GM18526 (cell line): ENCODE data around the gene POC1B.

ENCODE experiments used
- POLR2A ChIP-seq: IDR thresholded peaks from 3 replicates; pipeline ENCODE4 v1.6.1; 2011; ENCODE audit not compliant: insufficient read length; ENCODE audit errors: extremely low read depth

POC1B gene

DNA sequence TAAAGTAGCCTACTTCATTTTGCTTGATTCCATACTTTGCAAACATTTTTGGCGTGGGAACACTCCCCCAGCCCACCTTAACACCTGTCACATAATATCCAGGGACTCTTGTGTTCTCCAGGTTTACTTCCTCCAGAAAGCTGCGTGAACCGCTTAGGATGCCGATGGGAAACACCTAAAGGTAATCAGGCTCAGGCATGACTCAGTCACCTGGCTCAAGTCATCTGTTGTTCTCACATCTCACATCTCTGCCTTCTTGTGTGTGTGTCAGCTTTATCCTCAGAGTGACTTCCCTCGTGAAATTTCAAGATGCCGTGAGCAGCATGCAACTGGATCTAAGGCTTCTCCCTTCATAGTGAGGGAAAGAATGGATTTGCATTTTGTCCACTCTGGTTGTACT is 125.4 kb downstream of the POC1B start:
- TF ChIP-seq POLR2A, result no peak

GRCh38 chr12:89395712-89396111 is 130.1 kb downstream of the POC1B start:
- TF ChIP-seq POLR2A, result no peak

- TF ChIP-seq POLR2A, result no peak
These were observed 132.2 kb downstream of the POC1B start for GRCh38 chr12:89393551-89394121.

DNA sequence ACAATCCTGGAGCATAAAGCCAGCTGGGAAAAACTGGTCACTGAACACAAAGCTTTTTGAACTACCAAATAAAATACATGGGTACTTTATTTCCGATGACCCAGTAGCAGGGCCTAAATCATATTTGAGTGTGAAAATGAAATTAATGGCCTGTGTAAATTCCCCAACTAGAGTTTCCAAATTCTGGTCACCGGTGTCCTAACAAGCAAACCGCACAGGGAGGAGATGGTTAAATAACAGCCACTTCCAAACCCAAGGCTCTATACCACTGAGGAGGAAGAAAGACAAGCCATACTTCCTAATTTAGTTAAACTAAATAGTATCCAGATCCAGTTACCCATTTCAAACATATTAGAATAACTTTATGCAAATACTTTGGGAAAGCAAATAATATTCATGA is 133.5 kb downstream of the POC1B start:
- TF ChIP-seq POLR2A, result no peak

GRCh38 chr12:89391726-89392336 is 134.0 kb downstream of the POC1B start:
- no peak for TF ChIP-seq POLR2A

DNA sequence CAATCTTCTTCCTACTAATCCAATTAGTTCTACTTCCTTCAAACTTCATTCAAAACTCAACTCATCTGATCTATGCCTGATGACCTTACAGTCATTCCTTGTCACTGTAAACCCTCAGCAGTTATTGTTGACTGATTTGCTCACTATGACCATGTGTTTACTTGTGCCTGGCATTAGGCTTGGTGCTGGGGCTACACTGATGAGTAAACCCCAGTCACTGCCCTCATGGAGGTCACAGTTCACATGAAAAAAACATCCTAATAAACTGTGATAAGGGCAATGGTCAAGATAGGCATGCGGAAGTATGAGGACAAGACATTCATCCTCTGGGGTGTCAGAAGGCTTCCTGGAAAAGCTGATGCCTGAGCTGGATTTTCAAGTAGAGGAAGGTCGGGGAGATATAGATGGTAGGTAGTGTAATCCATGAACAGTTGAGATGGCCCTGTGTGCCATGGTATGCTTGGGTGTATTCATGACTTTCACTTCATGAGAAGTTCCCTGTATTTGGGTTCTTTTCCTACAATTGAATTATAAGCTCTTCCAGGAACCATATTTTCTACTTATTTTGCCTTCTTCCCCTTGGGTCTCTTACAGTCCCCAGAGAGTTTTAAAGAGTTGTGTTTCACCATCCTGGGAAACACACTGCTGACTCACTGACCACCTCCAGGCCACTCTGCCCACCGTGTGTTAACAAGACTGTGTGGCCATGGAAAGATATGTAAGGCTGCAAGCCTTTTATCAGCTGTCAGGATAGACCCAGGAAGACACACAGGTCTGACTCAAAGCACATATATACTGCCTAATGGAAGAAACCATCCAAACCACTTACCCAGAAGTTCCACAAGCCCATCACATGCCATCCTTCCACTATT is 134.8 kb downstream of the POC1B start:
- TF ChIP-seq POLR2A, result no peak

GRCh38 chr12:89389755-89390661 is 135.8 kb downstream of the POC1B start:
- TF ChIP-seq POLR2A, result no peak

DNA sequence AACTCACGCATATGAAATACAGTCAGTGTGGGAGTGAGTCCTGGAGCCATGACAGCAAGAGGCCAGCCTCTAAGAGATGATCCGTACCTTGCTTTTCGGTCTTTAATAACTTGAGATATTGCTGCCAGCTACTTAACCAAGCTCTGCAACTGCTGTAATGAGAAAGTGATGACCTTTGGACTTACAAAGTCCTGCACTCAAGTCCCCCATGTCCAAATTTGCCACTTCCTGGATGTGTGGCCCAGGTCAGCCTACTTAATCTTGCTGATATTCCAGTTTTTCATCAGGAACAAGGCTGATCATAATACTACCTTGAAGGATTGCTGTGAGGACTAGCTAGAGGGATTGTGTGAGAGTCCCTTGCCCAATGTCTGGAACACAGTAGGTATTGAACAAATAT is 139.7 kb downstream of the POC1B start:
- no peak for TF ChIP-seq POLR2A

DNA sequence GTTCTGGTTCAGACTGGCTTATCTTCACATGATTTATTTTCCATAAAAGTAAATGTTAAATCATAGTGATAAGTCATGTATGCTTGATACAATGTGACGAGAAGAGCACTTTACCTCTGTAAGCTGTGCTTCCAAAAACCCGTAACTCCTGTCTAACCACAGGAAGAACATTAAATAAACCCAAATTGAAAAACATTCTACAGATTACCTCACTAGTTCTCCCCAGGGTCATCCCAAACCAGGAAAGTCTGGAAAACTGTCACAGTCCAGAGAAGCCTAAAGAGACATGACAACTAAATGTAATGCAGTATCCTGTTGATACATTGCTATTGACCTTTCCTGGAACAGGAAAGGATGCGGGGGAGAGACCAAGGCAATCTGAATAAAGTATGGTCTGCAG is 141.0 kb downstream of the POC1B start:
- no peak for TF ChIP-seq POLR2A

GRCh38 chr12:89384050-89384758 is 141.6 kb downstream of the POC1B start:
- no peak for TF ChIP-seq POLR2A

DNA sequence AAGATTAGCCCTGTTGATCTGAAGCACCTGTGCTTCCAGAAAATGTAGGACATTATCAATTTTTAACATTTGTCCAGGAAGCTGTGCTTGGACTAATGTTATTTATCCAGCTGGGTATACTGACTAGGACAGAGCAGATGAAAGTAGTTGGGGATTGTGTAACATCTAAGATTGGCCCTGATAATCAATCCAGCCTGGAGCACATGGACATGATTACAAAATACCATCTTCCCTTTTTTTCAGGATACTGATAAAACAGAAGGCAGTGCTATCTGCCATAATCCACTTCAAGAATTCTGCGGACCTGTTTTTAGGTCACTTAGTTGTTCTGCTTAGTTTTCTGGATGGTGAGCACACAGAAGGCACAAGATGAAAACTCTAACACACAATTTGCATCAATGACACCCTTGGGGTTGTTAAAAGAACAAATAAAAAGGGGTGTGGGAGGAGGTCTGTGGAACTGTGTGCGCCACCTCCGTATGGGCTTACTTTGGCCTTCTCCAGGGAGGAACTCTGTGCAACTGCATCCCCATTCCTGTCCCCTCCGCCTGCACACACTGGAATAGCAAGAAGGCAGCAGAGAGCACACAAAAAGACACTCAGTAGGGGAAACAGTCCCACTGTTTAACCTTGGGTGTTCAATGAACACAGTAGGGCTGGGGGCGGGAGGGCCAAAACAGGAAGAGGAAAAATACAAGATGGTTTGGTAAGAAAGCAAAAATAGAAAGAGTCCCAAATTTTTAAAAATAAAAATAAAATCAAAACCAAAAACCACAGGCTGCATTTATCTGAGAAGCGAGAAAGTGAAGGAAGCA is 142.4 kb downstream of the POC1B start:
- TF ChIP-seq POLR2A, result no peak

DNA sequence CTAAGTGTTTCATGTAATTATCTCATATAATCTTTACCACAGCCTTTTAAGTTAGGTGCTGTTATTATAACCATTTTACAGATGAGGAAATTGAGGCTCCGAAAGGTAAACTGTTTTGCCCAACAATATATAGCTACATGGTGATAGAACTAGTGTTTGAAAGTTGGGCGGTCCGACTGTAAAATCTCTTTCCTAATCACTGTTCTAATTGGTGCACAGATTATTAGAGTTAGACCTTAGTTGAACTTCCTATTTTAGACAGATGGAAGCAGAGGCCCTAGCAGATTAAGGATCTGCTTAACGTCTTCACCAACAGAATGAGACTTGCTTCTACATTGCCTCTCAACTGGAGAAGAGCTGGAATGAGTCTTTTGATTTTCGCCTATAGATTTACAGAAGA is 143.5 kb downstream of the POC1B start:
- TF ChIP-seq POLR2A, result no peak

- TF ChIP-seq POLR2A, result no peak
These were observed 145.9 kb downstream of the POC1B start for GRCh38 chr12:89379839-89380467.
